ENCODE measurements around the gene PROSER2.
"Not testable (repeated sequence)": the region's sequence is repeated elsewhere in the genome, so short reads cannot be mapped to it uniquely, and the experiment has no call there.

Gene PROSER2

DNA sequence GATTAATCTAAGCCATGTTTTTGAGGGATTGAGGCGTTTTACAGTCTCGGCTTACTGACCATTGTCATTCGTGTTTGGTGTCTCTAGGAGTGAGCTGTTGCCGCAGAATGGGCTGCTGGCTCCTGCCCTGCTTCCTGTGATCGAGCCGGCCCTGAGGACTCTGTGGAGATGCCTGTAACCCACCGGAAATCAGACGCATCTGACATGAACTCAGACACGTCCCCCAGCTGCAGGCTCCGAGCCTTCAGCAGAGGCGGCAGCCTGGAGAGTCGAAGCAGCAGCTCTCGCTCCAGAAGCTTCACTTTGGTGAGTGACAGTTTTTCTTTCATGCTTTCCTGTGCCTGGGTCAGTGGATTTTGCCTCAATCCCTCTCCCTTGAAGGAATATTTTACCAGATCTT lies 28.8 kb downstream of the PROSER2 start:
- no peaks in the 10 kb centered on the region for H3K36me3 ChIP-seq (replicated peaks; ENCODE audit: insufficient read depth, low read length)
- H3K9ac ChIP-seq (ENCODE audit: low read length) = no peak overlapping the region
- no peak for DNase-seq
- H3K27me3 ChIP-seq (replicated peaks; ENCODE audit: insufficient read depth, low read length) = peaks cover 18% of the 10 kb centered on the region
- H4K20me1 ChIP-seq (ENCODE audit: insufficient read depth, low read length) = no peaks in the 10 kb centered on the region
- H3K4me3 ChIP-seq (ENCODE audit: low read length) = no peak overlapping the region
- no peaks in the 10 kb centered on the region for H3K9me2 ChIP-seq (replicated peaks; ENCODE audit: insufficient read depth, low read length)
- no peak overlapping the region for H3K4me2 ChIP-seq (ENCODE audit: low read depth, low read length)
- no peaks in the 10 kb centered on the region for H3K79me2 ChIP-seq (ENCODE audit: low read length)
- H2AFZ ChIP-seq (ENCODE audit: low read length) = no peak overlapping the region
- H3K27ac ChIP-seq (ENCODE audit: low read length) = no peak overlapping the region
- no peaks in the 10 kb centered on the region for H3K4me1 ChIP-seq (ENCODE audit: low read length)
- H3K9me3 ChIP-seq (replicated peaks; ENCODE audit: insufficient read depth, low read length) = no peaks in the 10 kb centered on the region
- H3F3A ChIP-seq (ENCODE audit: insufficient read depth, low read length) = no peaks in the 10 kb centered on the region
- TF ChIP-seq, protein P1, sequence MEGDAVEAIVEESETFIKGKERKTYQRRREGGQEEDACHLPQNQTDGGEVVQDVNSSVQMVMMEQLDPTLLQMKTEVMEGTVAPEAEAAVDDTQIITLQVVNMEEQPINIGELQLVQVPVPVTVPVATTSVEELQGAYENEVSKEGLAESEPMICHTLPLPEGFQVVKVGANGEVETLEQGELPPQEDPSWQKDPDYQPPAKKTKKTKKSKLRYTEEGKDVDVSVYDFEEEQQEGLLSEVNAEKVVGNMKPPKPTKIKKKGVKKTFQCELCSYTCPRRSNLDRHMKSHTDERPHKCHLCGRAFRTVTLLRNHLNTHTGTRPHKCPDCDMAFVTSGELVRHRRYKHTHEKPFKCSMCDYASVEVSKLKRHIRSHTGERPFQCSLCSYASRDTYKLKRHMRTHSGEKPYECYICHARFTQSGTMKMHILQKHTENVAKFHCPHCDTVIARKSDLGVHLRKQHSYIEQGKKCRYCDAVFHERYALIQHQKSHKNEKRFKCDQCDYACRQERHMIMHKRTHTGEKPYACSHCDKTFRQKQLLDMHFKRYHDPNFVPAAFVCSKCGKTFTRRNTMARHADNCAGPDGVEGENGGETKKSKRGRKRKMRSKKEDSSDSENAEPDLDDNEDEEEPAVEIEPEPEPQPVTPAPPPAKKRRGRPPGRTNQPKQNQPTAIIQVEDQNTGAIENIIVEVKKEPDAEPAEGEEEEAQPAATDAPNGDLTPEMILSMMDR (IDR thresholded peaks at IDR 0.05; ENCODE audit: low read length) = no peak
- TF ChIP-seq EZH2phosphoT487 (IDR thresholded peaks at IDR 0.05; ENCODE audit: low read length) = no peak
- no peak for TF ChIP-seq EZH2 (optimal IDR thresholded peaks at IDR 0.05; ENCODE audit: low read depth, low read length)

DNA sequence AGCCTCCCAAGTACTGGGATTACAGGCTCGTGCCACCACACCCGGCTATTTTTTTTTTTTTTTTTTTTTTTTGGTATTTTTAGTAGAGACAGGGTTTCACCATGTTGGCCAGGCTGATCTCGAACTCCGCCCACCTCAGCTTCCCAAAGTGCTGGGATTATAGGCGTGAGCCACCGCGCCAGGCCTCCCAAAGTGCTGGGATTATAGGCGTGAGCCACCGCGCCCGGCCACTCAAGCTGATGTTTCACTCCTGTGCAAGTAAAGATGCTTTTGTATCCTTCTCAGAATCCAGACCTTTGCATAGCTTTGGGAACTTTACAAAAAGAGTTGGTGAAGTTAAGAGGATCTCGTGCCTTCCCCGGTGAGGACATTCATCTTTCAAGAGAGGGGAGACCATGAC lies 29.5 kb downstream of the PROSER2 start:
- not testable (repeated sequence) for H3K4me1 ChIP-seq (ENCODE audit: low read length); DNase-seq; H3K9me2 ChIP-seq (replicated peaks; ENCODE audit: insufficient read depth, low read length); H3K27ac ChIP-seq (ENCODE audit: low read length); H4K20me1 ChIP-seq (ENCODE audit: insufficient read depth, low read length); H3K79me2 ChIP-seq (ENCODE audit: low read length); H3K9ac ChIP-seq (ENCODE audit: low read length); H3F3A ChIP-seq (ENCODE audit: insufficient read depth, low read length); H3K4me3 ChIP-seq (ENCODE audit: low read length); H2AFZ ChIP-seq (ENCODE audit: low read length); H3K4me2 ChIP-seq (ENCODE audit: low read depth, low read length); H3K36me3 ChIP-seq (replicated peaks; ENCODE audit: insufficient read depth, low read length); H3K9me3 ChIP-seq (replicated peaks; ENCODE audit: insufficient read depth, low read length)
- peaks cover 22% of the 10 kb centered on the region for H3K27me3 ChIP-seq (replicated peaks; ENCODE audit: insufficient read depth, low read length)

DNA sequence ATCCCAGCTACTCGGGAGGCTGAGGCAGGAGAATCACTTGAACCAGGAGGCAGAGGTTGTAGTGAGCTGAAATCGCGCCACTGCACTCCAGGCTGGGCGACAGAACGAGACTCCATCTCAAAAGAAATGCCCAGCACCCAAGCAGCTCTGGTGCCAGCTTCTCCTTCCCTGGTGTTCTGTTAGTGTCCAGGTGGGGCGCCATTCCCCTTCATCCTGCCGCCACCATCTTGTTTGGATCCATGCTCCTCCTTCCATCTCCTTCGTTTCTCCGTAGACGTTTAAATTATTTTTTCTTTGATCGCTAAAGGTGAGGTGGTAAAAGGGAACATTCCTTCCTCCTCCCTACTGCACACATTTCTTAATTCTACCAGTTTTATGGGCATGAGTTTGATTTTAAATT lies 30.3 kb downstream of the PROSER2 start:
- Histone ChIP-seq H3K4me3 (ENCODE audit: low read length) (no peak overlapping the region), H3K4me1 (ENCODE audit: low read length) (no peaks in the 10 kb centered on the region), H3K4me2 (ENCODE audit: low read depth, low read length) (no peak overlapping the region), H2AFZ (ENCODE audit: low read length) (no peak overlapping the region), H3F3A (ENCODE audit: insufficient read depth, low read length) (no peaks in the 10 kb centered on the region), H3K36me3 (replicated peaks; ENCODE audit: insufficient read depth, low read length) (no peaks in the 10 kb centered on the region), H3K27ac (ENCODE audit: low read length) (no peak overlapping the region), H3K9ac (ENCODE audit: low read length) (no peak overlapping the region), H3K27me3 (replicated peaks; ENCODE audit: insufficient read depth, low read length) (peaks cover 22% of the 10 kb centered on the region), H3K79me2 (ENCODE audit: low read length) (no peaks in the 10 kb centered on the region), H4K20me1 (ENCODE audit: insufficient read depth, low read length) (no peaks in the 10 kb centered on the region), H3K9me2 (replicated peaks; ENCODE audit: insufficient read depth, low read length) (no peaks in the 10 kb centered on the region), H3K9me3 (replicated peaks; ENCODE audit: insufficient read depth, low read length) (no peaks in the 10 kb centered on the region)
- DNase-seq = no peak
- TF ChIP-seq EZH2phosphoT487 (IDR thresholded peaks at IDR 0.05; ENCODE audit: low read length) = no peak
- TF ChIP-seq, protein P1 (IDR thresholded peaks at IDR 0.05; ENCODE audit: low read length) = no peak
- TF ChIP-seq EZH2 (optimal IDR thresholded peaks at IDR 0.05; ENCODE audit: low read depth, low read length) = no peak

DNA sequence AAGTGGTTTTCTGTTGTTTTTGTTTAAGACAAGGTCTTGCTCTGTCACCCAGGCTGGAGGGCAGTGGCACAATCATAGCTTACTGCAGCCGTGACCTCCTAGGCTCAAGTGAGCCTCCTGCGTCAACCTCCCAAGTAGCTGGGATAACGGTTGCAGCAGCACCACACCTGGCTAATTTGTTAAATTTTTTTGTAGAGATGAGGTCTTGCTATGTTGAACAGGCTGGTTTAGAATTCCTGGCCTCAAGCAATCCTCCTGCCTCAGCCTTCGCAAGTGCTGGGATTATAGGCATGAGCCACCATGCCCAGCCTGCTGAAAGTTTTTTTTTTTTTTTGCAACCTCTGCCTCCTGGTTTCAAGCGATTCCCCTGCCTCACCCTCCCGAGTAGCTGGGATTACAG lies 31.1 kb downstream of the PROSER2 start:
- Histone ChIP-seq H3K36me3 (replicated peaks; ENCODE audit: insufficient read depth, low read length) (no peaks in the 10 kb centered on the region), H3K9me3 (replicated peaks; ENCODE audit: insufficient read depth, low read length) (no peaks in the 10 kb centered on the region), H3K4me3 (ENCODE audit: low read length) (no peak overlapping the region), H3K4me2 (ENCODE audit: low read depth, low read length) (no peak overlapping the region), H3K27ac (ENCODE audit: low read length) (no peak overlapping the region), H3K9ac (ENCODE audit: low read length) (no peak overlapping the region), H4K20me1 (ENCODE audit: insufficient read depth, low read length) (no peaks in the 10 kb centered on the region), H3K79me2 (ENCODE audit: low read length) (no peaks in the 10 kb centered on the region), H3K4me1 (ENCODE audit: low read length) (no peaks in the 10 kb centered on the region), H2AFZ (ENCODE audit: low read length) (no peak overlapping the region), H3K9me2 (replicated peaks; ENCODE audit: insufficient read depth, low read length) (no peaks in the 10 kb centered on the region), H3F3A (ENCODE audit: insufficient read depth, low read length) (no peaks in the 10 kb centered on the region), H3K27me3 (replicated peaks; ENCODE audit: insufficient read depth, low read length) (peaks cover 25% of the 10 kb centered on the region)
- DNase-seq = no peak
- no peak for TF ChIP-seq EZH2phosphoT487 (IDR thresholded peaks at IDR 0.05; ENCODE audit: low read length)
- no peak for TF ChIP-seq EZH2 (optimal IDR thresholded peaks at IDR 0.05; ENCODE audit: low read depth, low read length)
- TF ChIP-seq, protein P1 (IDR thresholded peaks at IDR 0.05; ENCODE audit: low read length) = no peak

Measured in MM.1S (cell line).